Measurements from ENCODE around the gene DUSP7.
A peak's percentile ranks its signal among the peaks of the same experiment; 100 is the strongest.

Gene DUSP7, protein sequence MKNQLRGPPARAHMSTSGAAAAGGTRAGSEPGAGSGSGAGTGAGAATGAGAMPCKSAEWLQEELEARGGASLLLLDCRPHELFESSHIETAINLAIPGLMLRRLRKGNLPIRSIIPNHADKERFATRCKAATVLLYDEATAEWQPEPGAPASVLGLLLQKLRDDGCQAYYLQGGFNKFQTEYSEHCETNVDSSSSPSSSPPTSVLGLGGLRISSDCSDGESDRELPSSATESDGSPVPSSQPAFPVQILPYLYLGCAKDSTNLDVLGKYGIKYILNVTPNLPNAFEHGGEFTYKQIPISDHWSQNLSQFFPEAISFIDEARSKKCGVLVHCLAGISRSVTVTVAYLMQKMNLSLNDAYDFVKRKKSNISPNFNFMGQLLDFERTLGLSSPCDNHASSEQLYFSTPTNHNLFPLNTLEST

DNA sequence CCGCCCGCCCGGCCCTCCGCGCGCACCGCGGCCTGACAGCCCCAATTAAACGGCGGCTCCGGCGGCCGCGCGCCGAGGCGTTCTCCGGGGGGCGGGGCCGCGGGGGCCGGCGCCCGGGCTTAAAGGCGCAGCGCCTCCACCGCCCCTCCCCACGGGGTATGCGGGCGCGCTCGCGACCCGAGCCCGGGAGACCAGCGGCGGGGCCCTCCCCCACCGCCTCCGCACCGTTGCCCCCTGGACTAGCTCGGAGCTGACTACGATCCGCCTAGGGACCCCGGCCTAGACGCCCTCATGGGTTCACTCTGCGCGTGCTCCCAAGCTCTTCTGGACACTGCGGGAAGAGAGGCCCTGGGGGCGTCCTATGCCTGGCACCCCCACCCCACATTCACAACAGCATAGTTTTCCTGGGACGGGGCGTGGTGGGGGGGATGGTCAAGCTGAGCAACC, at the start of gene DUSP7:
Gene DUSP7 (minus strand): TSS at position 51 of the 447 bp plus-strand sequence. CDS start 205 bp downstream, outside the sequence.
- DNase-seq: peak; percentile 50

DNA sequence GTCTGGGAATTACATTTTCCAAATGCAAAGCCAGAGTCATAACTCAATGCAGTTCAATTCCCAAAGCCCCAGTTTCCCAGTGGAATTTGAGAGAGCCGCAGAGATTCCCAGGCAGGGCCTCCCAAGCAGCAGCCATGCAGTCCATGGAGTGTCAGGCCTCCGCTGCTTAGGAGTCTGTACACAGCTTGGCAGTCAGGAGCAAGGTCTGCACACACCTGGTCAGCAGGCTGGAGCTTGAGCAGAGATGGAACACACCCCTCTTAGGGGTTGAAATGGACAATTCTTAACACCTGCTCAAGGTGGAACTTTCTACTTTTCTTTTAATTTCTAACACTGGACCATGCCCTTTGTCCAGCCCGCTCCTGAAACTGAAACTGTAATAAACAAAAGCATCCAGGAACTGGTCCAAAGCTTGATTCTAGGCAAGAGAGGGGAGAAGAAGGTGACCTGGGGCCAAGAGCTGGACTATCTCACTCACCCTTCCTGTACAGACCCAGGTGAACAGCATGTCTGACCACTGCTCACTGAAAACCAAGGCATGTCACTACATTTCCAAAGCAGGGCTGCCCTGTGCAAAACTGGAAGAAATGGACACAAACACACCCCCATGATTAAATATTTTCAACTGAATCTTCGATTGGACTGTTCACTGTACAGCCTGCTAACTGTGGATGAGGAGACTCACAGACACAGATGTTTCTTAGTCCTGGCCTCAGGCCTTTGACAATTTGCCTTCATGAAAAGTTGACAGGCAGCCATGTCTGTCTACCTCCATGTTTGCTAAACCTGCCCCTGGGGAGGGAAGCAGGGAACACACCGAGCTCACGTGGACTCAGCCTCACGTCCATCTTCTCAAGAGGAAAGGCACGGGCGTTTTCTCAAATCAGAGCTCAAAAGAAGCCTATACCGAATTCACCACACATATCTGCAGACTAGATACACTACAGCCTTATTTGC, 48.6 kb upstream of the DUSP7 start:
- DNase-seq: no peak

DNA sequence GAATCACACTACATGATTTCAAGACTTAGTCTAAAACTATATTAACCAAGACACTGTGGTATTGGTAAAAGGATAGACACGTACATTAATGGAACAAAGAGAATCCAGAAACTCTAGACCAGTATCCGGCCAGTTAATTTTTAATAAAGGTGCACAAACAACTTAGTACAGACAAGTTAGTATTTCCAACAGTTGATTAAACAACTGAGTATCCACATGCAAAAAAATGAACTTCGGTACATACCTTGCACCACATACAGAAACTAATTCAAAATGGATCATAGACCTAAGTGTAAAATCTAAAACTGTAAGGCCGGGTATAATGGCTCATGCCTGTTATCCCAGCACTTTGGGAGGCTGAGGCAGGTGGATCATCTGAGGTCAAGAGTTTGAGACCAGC, 46.6 kb upstream of the DUSP7 start:
- no peak for DNase-seq

DNA sequence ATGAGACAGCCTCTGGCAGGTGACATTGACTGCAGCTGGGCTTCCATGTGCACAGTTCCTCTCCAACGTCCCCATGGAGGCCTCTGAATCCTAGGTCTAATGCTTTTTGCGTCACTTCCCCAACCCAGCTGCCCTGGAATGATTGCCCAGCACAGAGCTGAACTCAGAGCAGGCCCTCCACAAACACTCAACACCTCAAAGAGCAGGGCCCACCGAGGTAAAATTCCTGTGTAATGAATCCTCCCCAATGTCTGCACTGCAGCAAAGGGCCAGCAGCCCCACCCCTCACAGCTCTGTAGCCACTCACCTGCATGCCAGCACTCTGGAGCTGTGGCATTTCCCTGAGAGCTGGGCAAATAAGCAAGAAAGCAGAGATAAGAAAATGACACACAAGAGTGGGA, 42.6 kb upstream of the DUSP7 start:
- peak; percentile 33 for DNase-seq

DNA sequence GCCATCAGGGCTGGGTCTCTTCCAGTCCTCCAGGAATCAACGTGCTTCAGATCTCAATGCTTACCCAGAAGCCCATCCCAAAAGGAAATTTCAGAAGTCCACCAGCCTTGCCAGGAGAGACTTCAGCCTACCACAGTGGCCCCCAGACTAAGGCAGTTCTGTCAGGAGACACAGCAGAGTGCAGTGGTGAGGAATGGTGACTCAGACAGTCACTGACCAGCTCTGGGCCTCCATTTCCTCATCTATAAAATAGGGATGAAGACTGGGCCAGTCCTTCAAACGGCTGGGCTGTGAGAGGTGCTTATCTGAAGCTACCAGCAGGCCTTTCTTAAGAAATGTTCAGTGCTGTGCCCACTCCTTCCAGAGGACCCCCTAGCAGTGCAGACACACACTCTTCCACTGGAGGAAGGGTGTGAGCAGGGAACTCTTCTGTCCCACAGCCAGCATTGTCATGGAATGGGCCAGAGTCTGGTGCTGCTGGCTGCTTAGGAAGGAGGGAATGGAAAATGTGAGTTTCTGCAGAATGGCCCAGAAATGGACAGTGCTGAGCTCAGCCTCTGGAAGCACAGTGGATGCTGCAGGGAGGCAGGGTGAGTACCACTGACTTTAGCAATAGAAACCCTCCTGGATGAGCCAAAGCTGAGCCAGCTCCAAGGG, 41.6 kb upstream of the DUSP7 start:
- peak; percentile 8 for DNase-seq

DNA sequence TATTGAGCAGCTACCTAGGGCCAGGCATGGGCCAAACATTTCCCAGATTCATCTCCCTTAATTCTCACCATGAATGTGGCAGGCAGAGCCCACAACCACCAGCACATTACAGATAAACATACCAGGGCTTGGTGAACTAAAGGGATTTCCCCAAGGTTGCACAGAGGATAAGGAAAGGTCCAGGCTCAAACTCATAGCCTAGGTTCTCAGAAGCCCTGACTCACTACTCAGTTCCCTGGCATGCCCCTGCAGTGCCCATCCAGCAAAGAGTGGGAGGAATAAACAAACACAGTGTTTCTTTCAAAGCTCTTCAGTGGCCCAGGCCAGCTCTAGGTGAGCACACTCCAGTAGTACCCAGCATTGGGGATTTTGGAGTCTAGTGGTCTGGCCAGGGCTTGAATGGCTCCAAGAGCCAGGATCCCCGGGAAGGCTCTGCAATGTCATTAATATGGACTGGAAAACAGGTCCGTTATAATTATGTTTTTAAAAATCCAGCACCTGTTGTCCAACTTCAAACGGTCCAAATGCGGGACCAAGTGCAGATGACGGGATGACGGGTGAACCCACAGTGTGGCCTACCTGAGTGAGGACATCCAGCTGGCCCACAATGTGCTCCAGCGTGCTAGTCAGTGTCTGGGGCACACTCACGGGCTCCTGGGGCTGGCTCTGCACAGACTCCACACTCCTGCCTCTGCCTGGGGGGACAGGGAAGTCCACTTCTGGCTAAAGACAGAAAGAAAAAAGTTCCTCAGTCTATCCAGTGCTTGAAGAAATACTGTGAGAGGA, 39.8 kb upstream of the DUSP7 start:
- DNase-seq: no peak

DNA sequence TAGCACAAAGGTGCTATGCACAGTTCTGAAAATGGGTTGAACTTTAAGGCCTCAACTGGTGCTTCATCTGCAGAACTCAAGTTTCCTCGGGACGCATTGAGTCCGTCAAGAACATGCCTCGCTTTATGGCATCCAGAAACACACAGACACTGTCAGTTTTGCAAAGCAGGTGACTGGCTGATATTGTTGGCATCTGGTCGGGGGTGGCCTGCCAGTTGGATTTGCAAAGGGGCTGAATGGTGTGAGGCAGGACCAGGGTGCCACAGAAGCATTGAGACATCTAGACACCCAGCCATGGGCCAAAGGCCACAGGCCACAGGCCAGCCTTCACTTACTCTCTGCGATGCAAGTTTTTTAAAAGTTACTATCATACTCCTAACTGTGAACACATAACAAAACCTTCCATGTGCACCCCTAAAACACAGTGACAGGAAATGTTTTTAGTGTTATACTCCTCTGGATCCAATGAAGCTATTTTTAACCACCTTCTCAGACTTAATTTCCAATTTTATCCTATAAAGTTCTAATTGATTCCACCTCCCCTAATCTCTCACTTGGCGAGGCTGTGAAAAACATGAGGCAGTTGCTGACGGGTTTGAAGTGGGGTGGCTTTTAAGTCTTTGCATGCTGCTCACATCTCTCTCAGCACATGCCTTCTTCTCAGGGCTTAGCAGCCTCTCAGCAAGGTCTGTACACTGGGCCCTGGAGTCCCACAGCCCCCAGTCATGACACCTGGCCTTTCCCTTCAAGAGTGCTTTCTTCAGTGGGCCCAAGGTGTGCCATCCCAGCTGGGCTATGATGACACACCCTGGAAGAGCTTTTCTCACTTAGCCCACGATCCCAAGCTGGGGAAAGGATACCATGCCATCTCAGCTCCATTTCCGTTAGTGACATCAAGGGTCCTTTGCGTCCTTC, 38.5 kb upstream of the DUSP7 start:
- DNase-seq: no peak

DNA sequence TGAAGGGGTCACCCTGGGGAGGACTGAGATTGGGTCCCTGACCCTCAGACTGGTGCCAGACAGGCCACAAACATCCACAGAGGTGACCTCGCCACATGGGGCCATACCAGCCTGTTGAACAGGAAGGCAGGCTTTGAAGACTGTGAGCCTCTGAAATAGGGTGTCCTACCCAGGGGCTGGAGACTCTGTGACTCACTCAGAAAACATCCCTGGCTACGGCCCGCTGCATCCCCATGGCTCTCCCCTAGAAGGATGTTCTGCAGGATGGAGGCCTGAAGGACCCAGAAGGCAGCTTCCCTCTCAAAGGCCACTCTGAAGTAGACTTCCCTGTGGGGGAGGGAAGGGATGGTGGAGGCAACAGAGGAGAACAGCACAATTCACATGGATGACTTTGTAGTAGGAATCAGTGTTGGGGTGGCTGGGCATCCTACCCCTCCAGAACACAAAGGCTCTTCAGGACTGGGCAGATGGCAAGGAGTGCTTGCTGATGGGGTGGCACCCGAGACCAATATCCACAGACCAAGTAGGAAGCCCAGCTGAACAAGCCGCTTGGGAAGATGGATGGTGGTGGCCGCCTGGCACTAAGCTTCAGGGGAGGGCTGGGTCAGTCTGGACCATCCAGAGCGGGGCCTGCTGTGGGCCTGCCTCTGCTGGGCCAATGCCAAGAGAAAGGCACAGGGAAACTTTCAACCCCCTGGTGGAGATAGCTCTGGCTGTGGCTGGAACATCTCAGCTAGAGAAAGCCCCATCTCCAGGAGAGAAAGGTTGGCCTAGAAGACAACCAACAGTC, 37.6 kb upstream of the DUSP7 start:
- no peak for DNase-seq

DNA sequence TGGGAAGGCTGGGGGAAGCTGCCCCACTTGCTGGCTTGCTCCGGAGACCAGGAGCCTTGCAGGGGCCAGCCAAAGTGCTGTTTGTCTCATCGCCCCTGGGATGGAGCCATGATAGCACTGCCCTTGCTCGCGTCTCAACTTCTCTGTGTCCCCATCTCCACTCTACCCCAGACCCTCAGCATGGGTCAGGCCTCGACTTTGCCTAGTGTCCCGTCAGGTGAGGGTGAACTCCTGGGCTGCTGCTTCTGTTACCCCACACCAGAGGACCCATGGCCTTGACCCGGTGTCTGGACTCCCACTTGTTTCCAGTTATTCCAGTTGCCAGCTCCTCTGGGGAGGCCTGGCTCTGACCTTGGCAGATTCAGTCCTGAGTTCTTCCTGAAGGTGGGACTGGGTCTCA, 36.5 kb upstream of the DUSP7 start:
- DNase-seq: no peak

DNA sequence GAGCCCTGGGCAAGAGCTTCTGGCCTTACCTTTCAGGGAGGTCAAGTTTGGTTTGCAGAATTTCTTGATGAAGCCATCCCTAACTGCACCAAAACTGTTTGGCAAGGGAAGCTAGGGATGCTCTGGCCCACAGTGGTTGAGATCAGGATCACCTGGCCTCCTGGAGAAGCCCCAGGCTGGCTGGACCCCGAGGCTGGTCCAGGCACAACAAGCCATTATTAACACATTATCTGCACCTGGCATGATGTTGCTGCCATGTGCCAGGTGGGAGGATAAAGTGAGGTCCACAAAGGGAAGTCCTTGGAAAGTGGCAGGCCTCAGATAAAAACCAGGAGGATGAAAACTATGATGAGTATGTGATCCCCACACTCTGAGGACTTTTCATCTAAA, 35.9 kb upstream of the DUSP7 start:
- DNase-seq: no peak

DNA sequence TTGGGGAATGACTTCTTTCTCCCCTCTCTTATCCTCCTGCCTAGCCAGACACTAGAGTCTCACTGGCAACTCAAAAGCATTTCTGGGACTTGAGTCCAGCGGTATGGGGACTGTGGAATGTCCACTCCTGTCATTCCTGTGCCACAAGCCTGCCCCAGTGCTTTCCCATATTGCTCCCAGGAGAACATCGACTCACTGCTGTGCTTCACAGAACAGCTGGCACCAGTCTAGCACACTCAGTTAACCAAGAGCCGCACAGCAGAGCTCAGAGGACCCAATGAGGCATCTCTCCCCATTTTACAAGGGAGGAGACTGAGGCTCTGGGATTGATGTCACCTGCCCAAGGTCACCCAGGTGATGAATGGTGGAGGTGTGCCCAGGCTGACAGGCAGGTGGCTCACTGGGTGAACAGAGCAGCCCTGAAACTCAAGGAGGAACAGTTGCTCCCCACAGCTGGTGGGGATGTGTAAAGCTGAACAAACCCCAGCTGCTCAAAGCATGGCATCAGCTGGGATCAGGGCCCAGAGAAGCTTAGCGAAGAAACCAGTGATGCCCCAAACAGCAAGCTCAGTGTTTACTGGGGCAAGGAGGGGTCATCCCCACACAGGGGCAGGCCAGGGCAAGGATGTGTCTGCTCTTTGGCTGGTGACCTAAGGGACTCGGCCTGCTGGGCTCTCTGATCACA, 35.4 kb upstream of the DUSP7 start:
- DNase-seq: no peak

DNA sequence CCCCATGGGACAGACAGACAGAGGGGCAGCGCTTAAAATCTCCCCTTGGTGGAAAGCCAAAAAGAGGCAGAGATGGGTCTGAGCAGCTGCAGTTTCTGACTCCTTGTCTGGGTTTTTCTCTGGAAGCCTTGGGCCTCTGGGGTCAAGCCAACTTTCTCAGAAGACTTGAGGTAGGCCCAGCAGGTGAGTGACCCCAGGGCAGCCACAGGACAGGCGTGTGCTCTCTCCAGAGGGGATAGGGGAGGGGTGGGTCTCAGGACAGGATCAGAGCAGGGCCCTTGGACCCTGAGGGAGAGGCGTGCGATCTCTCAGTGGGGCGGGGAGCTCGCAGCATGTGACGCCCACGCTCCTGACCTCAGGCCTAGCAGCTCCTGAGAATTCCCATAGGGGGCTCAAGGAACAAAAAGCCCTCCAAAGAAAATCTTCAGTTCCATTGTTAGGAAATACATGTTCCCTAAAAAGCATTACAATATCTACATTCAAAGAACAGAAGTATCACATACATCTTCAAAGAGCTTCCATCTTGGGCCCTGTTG, 34.6 kb upstream of the DUSP7 start:
- no peak for DNase-seq

DNA sequence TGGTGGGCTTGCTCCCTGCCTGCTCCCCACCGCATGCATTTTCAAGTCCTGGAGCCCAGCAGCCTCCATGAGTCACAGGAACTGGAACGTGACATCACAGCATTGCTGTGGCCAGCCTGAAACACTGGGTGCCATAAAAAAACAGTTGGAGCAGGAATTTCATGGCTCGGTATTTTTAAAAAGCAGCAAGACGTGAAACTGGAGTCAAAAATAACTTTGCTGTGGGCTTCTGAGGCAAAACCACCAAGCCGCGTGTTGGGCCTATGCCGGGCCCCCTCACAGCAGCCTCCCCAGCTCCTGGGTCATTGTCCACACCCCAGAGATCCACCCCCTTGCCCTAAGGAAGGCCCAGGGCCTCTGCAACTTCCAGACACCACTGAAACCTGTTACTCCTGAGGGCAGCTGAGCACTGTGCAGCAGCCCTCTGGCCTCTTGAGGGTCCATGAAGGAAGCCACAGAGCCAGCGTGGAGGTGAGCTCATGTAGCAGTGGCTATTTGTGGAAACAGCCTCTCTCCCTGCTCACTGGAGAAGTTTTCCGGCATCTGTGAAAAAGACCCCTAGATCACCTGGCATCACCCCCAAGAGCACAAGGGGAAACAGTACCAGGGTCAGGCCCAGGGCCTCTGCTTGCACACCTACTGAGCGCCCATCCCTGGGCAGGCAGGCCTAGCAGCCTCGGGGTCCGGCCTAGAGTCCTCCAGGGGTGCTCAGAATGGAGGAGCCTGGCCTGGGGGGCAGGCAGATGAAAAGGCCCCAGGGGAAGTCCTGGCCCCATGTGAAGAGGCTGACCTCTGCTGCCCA, 34.0 kb upstream of the DUSP7 start:
- DNase-seq: peak; percentile 91

DNA sequence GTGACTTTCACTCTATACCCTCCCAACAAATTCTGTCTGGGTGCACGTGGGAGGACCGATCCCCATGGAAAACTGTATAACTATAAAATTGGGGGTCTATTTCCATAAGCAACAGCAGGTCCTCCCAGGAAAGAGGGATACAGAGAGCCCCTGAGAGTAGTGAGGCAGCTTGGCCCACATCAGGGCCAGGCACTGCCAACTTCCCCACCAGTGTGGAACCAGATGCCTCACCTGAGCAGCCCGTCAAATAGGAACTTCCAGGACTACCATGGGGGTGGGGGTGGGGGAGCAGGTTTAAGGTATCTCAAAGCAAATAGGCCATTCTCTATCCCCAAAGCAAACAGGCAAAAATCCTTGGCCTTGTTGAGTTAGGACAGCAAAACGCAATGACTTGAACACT, 33.3 kb upstream of the DUSP7 start:
- DNase-seq: no peak

DNA sequence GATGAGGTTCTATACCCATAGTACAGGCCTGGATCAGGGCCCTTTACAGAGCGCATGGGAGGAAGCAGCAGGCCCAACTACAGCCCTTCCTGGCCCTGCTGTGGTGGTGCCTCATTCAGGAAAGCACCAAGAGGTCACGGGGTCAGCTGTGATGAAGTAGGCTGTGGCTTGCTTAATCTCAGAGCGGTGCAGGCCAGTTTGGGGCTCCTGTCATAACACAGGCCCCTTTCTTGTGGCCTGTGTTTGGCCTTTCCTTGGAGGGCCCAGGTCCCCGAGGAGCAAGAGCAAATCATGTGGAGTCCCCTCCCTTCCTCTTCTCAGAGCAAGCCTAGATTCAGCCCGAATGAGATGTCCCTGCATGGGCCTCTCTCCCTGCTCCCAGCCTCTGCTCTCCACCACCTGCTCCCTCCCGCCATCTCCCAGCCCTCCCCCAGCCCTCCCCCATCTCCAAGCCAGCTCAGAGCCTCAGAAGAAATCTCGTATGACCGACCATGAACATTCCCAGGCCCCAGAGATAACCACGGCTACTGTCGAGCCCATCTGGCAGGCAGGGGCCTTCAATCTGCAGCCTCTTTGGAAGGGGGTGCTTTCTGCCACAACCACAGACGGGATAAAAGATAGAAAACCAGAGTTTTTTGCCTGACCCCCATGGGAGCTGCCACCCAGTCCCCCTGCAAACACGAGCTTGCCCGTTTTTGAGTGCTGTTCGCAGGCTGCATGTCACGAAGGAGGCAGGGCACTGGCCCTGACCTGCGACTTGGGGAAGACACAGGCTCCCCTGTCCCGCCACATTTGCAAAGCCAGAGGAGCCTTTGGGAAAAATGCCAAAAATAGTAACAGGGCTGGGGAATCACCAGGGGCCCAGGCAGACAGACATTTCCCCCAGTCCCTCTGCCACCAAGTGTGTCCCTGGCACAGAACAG, 32.3 kb upstream of the DUSP7 start:
- DNase-seq: peak; percentile 98

DNA sequence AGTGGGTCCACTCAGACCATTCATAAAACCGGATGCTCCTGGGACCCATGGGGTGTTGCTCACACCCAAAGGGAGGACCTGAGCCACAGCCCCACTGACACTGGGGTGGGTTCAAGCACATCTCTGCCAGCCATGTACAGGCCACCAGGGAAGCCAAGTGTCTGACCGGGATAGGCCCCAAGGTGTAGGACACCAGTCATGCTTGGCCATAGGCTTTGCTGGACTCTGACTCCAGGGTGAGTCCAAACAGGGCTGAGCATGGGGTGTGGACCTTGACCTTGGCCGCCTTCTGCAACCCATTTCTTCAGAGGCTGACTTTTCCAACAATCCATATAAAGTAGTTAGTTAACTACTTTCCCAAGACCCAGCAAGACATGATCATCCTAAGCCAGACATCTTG, 31.4 kb upstream of the DUSP7 start:
- no peak for DNase-seq

DNA sequence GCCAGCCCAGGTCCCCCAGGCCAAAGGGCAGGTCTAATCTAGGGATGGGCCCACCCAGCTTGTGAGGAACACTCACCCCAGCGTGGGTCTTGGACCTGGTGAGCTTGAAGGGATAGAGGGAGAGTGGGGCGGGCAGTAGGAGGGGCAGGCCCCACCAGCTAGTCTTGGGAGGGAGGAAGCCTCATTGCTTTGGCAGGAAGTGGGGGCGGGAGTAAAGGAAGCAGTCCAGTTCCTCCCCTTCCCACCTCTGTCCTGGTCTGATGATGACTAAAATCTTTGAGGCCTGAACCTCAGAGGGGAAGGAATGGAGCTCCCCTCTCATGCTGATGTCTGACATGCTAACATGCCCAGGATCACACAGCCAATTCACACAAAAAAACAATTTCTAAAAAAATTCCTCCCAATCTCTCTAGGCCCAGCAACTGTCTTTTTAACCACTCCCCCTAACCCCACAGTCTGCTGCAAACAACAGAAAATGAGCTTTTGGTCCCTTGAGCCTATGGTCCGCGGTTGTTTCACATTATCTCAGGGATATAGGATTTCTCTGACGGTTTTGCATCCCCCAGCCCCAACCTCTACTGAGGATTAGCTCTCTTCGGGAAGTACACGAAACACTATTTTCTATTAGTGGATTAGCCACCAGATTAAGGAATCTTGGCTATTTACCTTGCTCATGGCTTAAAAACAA, 30.7 kb upstream of the DUSP7 start:
- DNase-seq: peak; percentile 70
